Activated CD4-positive, alpha-beta T cell treated with anti-CD3 and anti-CD28 coated beads, Interleukin-2, amount 10 ng/mL, durations not matched to agents 24 days and 14 days (primary cell): ENCODE data around the gene USP8. TPM values are rescaled to one million over a fixed set of nuclear protein-coding genes. Genes with fewer than 3 reads are reported as not detected.
"Not testable (repeated sequence)": the region's sequence is repeated elsewhere in the genome, so short reads cannot be mapped to it uniquely, and the experiment has no call there.

Experiments used
- DNase-seq: peaks from one replicate; pipeline ENCODE4 v3.0.0; 2022
- H3K27ac Mint-ChIP-seq: one replicate; pipeline ENCODE4 v1.8.0; 2022; ENCODE audit warnings: mild to moderate bottlenecking, mixed read lengths
- H3K27me3 Mint-ChIP-seq: one replicate; pipeline ENCODE4 v1.8.0; 2022; ENCODE audit warnings: mixed read lengths
- H3K36me3 Mint-ChIP-seq: one replicate; pipeline ENCODE4 v1.8.0; 2022; ENCODE audit warnings: low read depth, mild to moderate bottlenecking, mixed read lengths
- H3K4me1 Mint-ChIP-seq: one replicate; pipeline ENCODE4 v1.8.0; 2021; ENCODE audit warnings: mixed read lengths
- H3K4me3 Mint-ChIP-seq: one replicate; pipeline ENCODE4 v1.8.0; 2022; ENCODE audit warnings: mild to moderate bottlenecking, moderate library complexity, mixed read lengths
- H3K9me3 Mint-ChIP-seq: one replicate; pipeline ENCODE4 v1.8.0; 2021; ENCODE audit warnings: mixed read lengths
- intact Hi-C: fragments of 100-400 bp; cut with micrococcal nuclease; formaldehyde crosslinking; loops from one replicate; pipeline ENCODE4 v1.15.1; 2023
- total RNA-seq: library from RNA; stranded (reverse); gene quantifications from 2 replicates; pipeline ENCODE4 v1.2.3, GENCODE V29; 2022

The USP8 gene
- total RNA-seq, 1 donor from 2014 or later = 56.9 TPM

DNA sequence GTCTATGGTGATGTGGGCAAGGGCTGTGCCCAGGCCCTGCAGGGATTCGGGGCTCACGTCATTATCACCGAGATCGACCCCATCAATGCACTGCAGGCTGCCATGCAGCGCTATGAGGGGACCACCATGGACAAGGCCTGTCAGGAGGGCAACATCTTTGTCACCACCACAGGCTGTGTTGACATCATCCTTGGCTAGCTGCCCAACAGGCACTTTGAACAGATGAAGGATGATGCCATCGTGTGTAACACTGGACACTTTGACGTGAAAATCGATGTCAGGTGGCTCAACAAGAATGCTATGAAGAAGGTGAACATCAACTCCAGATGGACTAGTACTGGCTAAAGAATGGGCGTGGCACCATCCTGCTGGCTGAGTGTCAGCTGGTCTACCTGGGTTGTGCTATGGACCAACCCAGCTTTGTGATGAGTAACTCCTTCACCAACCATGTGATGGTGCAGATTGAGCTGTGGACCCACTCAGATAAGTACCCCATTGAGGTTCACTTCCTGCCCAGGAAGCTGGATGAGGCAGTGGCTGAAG is 6.1 kb upstream of the USP8 start:
- Mint-ChIP-seq H3K4me3 (no peak overlapping the region), H3K9me3 (no peaks in the 10 kb centered on the region), H3K27ac (no peak overlapping the region), H3K4me1 (no peaks in the 10 kb centered on the region), H3K36me3 (no peaks in the 10 kb centered on the region), H3K27me3 (peaks cover 3% of the 10 kb centered on the region)
- intact Hi-C loops = no loop called here
- DNase-seq = no peak

DNA sequence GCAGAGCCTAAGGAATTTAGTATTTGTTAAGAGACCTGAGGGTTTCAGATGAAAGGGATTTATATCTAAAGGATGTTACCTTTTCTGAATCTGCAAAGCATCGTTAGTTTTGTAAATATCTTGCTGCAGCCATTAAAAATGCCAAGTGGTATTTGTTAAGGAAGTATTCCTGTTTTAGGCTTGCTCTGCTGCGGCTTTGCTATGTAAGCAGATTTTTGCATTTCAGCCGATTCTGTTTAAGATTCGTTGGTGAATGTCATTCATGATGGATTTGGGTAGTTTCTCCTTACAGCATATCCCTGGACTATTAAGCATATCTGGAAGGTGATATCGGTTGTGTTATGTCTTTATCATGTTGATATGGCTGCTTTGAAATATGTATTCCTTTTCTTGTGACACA is 1.0 kb downstream of the USP8 start:
- Mint-ChIP-seq H3K27me3 (no peaks in the 10 kb centered on the region), H3K4me1 (peaks cover 26% of the 10 kb centered on the region), H3K4me3 (peak overlapping the region; percentile 96), H3K9me3 (no peaks in the 10 kb centered on the region), H3K36me3 (peaks cover 21% of the 10 kb centered on the region), H3K27ac (peak overlapping the region; percentile 96)
- intact Hi-C loops = loop anchor here (2.0 to 10.0 kb wide), 2 partner anchors 62 to 240 kb away; partner anchors contain the start of gene SLC27A2
- DNase-seq = no peak

DNA sequence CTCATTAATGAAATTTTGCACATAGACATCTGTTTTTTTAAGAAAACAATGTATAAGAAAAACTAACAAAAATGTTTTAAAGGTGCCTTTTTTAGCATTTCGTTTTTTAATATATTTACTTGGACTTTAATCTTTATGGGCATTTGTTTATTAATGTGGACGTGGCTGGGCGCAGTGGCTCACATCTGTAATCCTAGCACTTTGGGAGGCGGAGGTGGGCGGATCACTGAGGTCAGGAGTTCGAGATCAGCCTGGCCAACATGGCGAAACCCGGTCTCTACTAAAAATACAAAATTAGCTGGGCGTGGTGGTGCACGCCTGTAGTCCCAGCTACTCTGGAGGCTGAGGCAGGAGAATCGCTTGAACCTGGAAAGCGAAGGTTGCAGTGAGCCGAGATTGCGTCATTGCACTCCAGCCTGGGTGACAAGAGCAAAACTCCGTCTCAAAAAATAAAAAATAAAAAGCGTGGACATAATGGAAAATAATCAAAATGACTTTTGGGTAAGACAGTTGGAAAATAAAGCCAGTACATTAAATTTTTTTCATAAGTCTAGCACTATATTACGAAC is 1.6 kb downstream of the USP8 start:
- not testable (repeated sequence) for H3K9me3 Mint-ChIP-seq, DNase-seq, H3K27me3 Mint-ChIP-seq, H3K27ac Mint-ChIP-seq
- peaks cover 26% of the 10 kb centered on the region for H3K4me1 Mint-ChIP-seq
- peak overlapping the region; percentile 96 for H3K4me3 Mint-ChIP-seq
- intact Hi-C loops = loop anchor here (2.0 to 10.0 kb wide), 2 partner anchors 61 to 241 kb away; partner anchors contain the start of gene SLC27A2
- peaks cover 21% of the 10 kb centered on the region for H3K36me3 Mint-ChIP-seq

DNA sequence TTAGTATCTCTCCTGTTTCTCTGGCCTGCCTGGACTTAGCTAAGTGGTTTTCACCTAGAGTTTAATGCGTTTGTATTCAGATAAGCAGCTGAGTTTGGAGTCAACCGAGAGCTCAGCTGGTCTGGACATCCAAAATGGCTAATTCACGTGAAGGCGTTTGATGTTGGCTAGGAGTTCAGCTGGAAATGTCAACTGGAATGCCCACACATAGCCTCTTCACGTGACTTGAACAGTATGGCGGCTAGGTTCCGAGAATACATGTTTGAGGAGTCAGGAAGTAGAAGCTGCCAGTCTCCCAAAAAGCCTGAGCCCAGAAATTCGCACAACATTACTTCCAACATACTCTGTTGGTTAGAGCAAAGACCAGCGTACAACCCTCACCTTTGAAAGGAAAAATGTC is 2.2 kb downstream of the USP8 start:
- intact Hi-C loops = loop anchor here (10.0 kb wide), 1 partner anchor 242 kb away; the partner anchor contains the start of gene SLC27A2
- Mint-ChIP-seq H3K36me3 (peaks cover 23% of the 10 kb centered on the region), H3K27ac (no peak overlapping the region), H3K4me1 (peaks cover 28% of the 10 kb centered on the region), H3K4me3 (peak overlapping the region; percentile 68), H3K9me3 (no peaks in the 10 kb centered on the region), H3K27me3 (no peaks in the 10 kb centered on the region)
- DNase-seq = no peak

DNA sequence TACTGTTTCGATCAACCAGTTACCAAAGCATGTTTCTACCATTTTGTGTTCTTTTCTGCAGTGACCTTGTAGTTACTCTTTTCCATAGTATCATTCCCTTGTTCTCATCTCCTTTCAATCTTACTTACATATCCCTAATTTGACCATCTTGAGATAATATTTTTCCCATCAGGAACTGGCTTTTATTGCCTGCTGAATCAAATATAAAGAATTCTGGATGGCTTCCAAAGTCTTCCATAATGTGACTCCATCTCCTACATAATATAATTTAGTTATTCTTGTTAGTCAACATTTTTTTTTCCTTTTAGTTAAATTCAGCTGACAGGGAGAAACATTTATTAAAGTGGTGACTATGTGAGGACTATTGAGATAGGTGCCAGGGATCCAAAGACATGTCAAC is 7.0 kb downstream of the USP8 start:
- Mint-ChIP-seq H3K4me1 (peaks cover 30% of the 10 kb centered on the region), H3K36me3 (peaks cover 40% of the 10 kb centered on the region), H3K27me3 (no peaks in the 10 kb centered on the region), H3K9me3 (no peaks in the 10 kb centered on the region), H3K27ac (no peak overlapping the region), H3K4me3 (no peak overlapping the region)
- intact Hi-C loops = no loop called here
- no peak for DNase-seq

DNA sequence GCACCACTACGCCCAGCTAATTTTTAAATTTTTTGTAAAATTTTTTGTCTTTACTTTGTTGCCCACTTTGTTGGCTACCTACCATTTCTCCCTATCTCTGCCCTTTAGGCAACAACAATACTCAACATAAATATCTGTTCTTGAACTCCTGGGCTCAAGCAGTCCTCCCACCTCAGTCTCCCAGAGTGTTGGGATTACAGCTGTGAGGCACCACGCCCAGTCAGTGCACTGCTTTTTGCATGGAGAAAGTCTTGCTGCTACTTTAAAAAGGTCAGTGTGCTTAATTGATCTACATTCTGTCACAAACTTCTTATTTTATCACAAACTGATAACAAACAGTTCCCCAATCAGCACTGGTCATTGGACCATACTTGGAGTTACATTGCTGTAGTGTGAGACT is 8.0 kb downstream of the USP8 start:
- DNase-seq = no peak
- Mint-ChIP-seq H3K4me3 (no peak overlapping the region), H3K9me3 (no peaks in the 10 kb centered on the region), H3K27ac (peak overlapping the region; percentile 51), H3K27me3 (no peaks in the 10 kb centered on the region), H3K36me3 (peaks cover 32% of the 10 kb centered on the region), H3K4me1 (peaks cover 22% of the 10 kb centered on the region)
- intact Hi-C loops = no loop called here

DNA sequence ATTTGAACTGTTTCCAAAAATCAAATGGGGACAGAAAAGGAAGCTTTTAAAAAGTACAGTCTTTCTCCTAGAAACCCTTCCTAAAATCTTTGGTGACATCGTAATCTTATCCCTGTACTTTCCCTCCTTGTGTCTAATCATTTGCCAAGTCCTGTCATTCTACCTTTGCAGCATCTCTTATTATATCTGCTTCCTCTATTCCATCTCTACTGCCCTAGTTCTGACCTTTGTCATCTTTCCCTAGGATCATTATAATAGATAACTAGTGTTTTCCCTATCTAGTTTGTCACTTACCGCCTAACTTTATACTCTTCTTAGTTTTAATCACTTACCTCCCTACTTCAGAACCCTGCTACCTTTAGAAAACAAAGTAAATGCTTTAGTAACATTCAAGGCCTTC is 11.6 kb downstream of the USP8 start:
- intact Hi-C loops = no loop called here

DNA sequence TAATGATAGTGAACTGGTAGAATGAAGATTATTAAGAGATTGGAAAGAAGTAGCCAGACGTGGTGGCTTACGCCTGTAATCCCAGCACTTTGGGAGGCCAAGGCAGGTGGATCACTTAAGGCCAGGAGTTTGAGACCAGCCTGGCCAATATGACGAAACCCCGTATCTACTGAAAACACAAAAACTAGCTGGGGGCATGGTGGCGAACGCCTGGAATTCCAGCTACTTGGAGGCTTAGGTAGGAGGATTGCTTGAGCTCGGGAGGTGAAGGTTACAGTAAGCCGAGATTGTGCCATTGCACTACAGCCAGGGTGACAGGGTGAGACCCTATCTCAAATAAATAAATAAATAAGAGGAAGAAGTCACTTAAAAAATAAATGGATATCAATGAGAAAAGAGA is 14.0 kb downstream of the USP8 start:
- H3K27ac Mint-ChIP-seq = no peak overlapping the region
- no peaks in the 10 kb centered on the region for H3K27me3 Mint-ChIP-seq
- no peak overlapping the region for H3K4me3 Mint-ChIP-seq
- DNase-seq = no peak
- no peaks in the 10 kb centered on the region for H3K9me3 Mint-ChIP-seq
- intact Hi-C loops = no loop called here
- peaks cover 37% of the 10 kb centered on the region for H3K36me3 Mint-ChIP-seq
- H3K4me1 Mint-ChIP-seq = peaks cover 5% of the 10 kb centered on the region

More for the DNA sequence above, 11.6 kb downstream of the USP8 start:
- Mint-ChIP-seq H3K4me3 (no peak overlapping the region), H3K36me3 (peaks cover 39% of the 10 kb centered on the region), H3K4me1 (peaks cover 14% of the 10 kb centered on the region), H3K9me3 (no peaks in the 10 kb centered on the region), H3K27me3 (no peaks in the 10 kb centered on the region), H3K27ac (peak overlapping the region; percentile 5)
- DNase-seq = no peak

DNA sequence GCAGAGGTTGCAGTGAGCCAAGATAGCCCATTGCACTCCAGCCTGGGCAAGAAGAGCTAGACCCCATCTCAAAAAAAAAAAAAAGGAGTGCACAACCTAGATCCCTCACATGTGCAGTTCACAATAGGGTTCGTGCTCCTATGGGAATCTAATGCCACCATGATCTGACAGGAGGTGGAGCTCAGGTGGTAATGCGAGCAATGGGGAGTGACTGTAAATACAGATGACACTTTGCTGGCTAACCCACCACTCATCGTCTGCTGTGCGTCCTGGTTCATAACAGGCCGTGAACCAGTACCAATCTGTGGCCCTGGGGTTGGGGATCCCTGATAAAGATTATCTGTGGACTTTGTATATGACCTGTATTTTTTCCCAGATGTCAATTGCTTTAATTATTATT is 16.7 kb downstream of the USP8 start:
- intact Hi-C loops = no loop called here
- Mint-ChIP-seq H3K36me3 (peaks cover 40% of the 10 kb centered on the region), H3K4me3 (no peak overlapping the region), H3K4me1 (peaks cover 2% of the 10 kb centered on the region), H3K9me3 (no peaks in the 10 kb centered on the region), H3K27me3 (no peaks in the 10 kb centered on the region), H3K27ac (no peak overlapping the region)
- no peak for DNase-seq

DNA sequence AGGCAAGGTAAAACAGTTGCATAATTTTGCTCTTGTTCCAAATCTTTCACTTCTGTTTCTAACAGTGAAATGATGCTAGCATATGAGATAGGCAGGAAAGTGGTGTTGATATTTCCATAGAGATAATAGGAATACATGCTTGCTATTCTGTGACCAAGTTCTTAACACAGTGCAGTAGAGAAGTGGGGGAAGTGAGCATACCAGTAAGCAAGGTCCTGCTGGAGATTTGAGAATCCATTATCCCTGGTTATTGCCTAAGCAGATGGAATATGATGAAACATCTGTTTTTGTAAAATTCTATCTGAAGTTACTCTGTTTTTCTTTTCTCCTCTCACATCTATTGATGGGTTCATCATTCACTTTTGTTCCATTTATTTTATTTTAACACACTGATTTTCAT is 28.7 kb downstream of the USP8 start:
- Mint-ChIP-seq H3K27me3 (no peaks in the 10 kb centered on the region), H3K36me3 (peaks cover 38% of the 10 kb centered on the region), H3K9me3 (no peaks in the 10 kb centered on the region), H3K4me1 (peaks cover 5% of the 10 kb centered on the region), H3K27ac (no peak overlapping the region), H3K4me3 (no peak overlapping the region)
- intact Hi-C loops = no loop called here
- no peak for DNase-seq

DNA sequence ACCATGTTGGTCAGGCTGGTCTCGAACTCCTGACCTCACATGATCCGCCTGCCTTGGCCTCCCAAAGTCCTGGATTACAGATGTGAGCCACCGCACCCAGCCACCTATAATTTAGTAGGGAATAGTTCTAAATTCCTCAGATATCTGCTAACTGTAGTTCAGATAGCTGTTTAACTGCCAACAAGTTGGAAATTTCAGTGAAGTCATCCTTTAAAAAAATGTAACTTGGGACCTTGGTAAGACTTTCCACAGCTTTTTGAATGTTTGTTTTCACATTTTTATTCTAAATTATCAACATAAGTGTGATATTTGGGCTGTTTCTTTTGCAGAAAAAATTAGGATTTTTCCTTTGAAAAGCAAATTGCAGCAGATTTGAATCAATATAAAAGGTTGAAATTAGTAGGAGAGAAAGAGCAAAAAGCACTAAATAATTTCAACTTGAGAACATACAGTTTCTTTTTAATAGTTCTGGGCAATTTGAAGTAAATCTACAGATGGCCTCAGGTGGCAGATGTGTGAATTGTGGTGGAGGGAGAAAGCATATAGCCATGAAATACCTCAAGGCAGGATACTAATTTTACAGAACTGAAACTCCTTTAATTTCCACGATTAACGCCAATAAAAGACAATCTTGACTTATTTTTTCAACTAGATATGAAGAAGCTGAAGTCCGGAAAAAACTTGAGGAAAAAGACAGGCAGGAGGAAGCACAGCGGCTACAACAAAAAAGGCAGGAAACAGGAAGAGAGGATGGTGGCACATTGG is 34.3 kb downstream of the USP8 start:
- no peaks in the 10 kb centered on the region for H3K27me3 Mint-ChIP-seq
- H3K27ac Mint-ChIP-seq = peak overlapping the region; percentile 10
- DNase-seq = peak; percentile 11
- peaks cover 45% of the 10 kb centered on the region for H3K36me3 Mint-ChIP-seq
- H3K9me3 Mint-ChIP-seq = no peaks in the 10 kb centered on the region
- intact Hi-C loops = no loop called here
- H3K4me3 Mint-ChIP-seq = no peak overlapping the region
- peaks cover 11% of the 10 kb centered on the region for H3K4me1 Mint-ChIP-seq

DNA sequence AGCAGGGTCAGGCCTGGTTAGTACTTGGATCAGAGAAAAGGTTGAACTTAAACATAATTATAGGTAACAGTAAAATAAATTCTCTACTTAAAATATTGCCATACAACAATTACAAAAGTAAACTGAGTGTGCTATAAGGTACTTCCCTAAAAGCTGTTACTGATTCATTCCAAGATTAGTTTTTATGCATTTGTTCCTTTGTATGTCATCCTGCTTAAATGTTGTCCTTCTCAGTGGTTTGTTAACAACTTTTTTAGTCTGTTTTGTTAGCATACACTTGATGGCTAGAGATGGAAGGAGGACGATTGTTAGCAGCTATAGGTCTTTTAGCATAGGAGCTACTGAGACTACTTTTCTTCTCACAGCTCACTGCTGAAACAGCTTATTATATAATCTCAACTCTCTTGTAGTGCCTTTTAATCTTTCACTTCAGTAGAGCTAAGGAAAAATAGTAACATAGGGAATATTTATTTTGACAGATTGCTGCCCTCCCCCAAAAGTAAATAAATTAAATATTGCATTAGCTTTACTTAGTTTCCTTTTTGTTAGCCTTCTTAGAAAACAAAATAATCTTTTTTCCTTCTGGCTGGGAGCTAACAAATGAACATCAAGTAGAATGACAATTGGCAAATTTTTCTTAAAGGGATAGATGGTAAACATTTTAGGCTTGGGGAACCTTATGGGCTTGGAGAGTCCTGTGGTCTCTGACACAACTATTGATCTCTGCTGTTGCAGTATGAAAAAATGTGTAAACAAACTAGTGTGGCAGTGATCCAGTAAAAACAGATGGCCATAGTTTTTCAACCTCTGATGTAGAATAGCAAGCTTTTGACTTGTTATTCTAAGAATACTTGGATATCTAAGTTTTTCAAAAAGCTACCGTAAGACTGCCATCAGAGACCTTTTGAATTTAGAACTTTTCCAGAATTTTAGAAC is 39.5 kb downstream of the USP8 start:
- intact Hi-C loops = no loop called here
- Mint-ChIP-seq H3K4me1 (peaks cover 17% of the 10 kb centered on the region), H3K4me3 (no peak overlapping the region), H3K9me3 (no peaks in the 10 kb centered on the region), H3K36me3 (peaks cover 37% of the 10 kb centered on the region), H3K27me3 (no peaks in the 10 kb centered on the region), H3K27ac (peak overlapping the region; percentile 81)
- no peak for DNase-seq

DNA sequence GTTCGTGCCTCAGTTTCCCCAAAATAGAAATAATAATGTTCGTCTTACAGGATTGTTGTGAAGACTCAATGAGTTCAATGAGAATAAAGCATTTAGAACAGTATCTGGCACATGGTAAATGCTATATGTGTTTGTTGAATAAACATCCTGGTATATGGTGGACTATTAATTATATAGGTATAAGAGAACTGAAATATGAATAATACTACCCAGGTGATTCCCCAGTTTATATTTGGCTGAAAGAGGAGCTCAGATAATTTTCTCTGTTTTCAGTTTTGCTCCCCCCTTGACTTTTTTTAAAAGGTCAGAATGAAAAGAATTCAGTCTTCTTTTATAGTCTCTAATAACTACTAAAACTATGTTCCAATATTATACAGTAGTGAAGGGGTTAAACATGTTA is 46.9 kb downstream of the USP8 start:
- H3K4me3 Mint-ChIP-seq = no peak overlapping the region
- H3K9me3 Mint-ChIP-seq = no peaks in the 10 kb centered on the region
- H3K27ac Mint-ChIP-seq = no peak overlapping the region
- no peak for DNase-seq
- intact Hi-C loops = no loop called here
- no peaks in the 10 kb centered on the region for H3K27me3 Mint-ChIP-seq
- H3K36me3 Mint-ChIP-seq = peaks cover 38% of the 10 kb centered on the region
- H3K4me1 Mint-ChIP-seq = peaks cover 2% of the 10 kb centered on the region
